NCI-H2081 treated with DMSO at 0.1 percent for 48 hours (cell line): ENCODE measurements around the gene AXL.

Experiments
- DNase-seq: peaks from one replicate; lab custom pipeline; 2025; lab: John Stamatoyannopoulos, UW

AXL gene

DNA sequence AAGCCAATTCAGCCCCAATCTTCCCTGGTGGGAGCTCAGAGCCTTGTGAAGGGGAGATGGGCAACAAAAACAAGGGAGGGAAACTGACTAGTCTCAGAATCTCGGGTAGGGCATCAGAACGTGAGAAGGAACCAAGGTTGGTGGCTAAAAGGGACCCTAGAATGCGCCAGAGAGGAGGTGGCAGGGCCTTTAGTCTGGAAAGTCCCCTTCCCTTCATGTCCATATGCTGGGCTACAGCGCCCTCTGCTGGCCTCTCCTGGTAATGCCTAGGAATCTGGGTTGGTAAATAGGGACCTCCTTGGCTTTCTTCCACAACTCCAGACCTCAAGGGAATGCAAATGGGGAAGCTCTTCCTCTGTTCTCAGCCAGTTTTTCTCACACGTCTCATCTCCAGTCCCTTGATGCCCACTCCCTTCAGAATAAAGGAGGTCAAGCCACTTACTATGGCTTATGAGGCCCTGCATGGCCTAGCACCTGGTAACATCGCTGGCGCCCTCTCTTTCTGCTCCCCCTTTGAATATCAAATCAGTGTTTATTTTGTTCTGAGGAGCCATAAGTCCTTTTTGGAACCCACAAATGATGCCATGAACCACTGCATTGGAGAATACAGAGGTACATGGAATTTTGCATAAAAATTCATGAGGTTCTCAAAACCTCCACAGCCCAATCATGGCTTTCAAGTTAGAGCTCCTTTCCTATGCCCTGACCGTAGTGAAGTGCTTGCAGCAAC is 89.6 kb downstream of the AXL start:
- peak; percentile 45 for DNase-seq

DNA sequence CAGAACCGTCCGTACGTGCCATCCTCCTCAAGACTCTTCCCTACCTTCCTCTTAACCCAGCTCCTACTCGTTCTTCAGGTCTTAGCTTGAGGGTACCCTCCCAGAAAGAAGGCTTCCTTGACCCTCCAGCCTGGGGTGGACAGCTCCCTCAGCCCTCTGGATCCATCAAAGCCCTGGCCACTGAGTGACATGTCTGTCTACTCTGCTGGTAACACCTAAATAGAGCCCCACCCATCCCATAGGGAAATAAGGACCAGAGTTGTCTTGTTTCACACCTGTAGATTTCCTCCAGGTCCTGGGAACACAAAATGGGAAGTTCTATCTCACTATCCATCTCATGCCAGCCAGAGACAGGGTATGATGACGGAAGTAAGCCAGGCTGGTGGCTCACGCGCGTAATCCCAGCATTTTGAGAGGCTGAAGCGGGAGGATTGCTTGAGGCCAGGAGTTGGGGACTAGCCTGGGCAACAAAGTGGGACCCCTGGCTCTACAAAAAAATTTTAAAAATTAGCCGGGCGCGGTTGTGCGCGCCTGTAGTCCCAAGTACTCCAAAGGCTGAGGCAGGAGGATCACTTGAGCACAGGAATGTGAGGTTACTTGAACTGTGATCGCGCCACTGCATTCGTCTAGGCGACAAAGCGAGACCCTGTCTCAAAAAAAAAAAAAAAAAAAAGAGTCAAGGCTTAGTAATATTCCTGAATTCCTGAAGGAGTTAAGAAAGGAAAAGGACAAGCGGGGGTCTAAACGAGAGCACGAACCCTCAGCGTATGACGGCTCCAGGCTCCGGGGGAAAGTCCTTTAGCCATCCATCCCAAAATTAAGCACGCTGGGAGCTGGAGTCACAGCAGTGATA is 90.4 kb downstream of the AXL start:
- no peak for DNase-seq

DNA sequence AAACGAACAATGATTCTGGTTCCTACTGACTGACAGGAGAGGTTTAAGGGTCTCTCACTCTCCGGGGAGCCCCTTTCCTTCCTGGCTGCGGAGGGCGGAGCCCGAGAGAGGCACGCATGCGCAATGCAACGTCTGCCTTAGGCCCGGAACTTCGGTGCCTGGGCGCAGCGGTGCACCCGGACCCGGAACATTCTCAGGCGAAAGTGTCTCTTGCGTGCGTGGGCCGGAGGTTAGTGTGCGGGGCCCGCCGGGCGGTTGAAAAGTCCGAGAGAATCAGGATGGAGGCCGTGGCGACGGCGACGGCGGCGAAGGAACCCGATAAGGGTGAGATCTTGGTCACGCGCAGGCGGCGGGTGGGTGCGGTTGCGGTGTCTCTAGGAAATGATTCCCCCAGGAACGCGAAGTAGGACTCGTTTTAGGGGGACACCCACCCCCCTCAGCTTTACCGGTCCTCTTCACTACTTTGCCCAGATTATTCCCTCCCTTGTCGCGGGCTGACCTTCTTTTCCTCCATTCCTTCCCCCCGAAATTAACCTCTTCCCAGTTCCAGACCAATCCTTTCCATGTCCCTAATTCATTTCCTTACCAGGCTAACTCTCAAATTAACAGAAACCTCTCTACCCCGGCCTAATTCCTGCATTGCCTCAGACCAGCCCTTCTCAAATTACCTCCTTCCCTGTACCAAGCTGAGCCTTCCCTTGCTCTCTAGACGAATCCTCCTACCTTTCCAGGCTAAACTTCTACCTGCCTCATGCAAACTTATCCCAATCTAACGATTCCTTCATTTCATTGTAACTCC is 91.2 kb downstream of the AXL start, which contains the start of gene CCDC97:
CCDC97 (plus strand) TSS at position 140 of the 799 bp plus-strand sequence; CDS start at position 279, 139 bp downstream.
- DNase-seq: peak; percentile 17

DNA sequence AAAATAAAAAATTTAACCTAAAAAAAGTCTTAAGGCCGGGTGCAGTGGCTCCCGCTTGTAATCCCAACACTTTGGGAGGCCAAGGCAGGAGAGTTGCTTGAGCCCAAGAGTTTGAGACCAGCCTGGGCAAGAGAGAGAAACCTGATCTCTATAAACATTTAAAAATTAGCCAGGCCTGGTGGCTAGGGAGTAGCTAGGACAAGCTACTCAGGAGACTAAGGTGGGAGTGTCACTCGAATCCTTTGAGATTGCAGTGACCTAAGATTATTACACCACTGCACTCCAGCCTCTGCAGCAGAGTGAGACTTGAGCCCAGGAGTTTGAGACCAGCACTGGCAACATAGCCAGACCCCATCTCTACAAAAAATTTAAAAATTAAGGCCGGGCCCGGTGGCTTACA is 92.0 kb downstream of the AXL start:
- DNase-seq: no peak
